NB4 (cell line): ENCODE measurements around the gene GPC5.
"Not testable (repeated sequence)": the region's sequence is repeated elsewhere in the genome, so short reads cannot be mapped to it uniquely, and the experiment has no call there.

Experiments used
- POLR2A ChIP-seq: IDR thresholded peaks from 2 replicates; pipeline ENCODE4 v1.6.1; 2011; ENCODE audit warnings: mild to moderate bottlenecking; ENCODE audit not compliant: insufficient read length; ENCODE audit errors: extremely low read depth
- TF ChIP-seq, protein P1 (sequence below): IDR thresholded peaks from 2 replicates; pipeline ENCODE4 v1.6.1; 2011; ENCODE audit warnings: low read depth, low read length
- TF ChIP-seq, protein P2 (sequence below): IDR thresholded peaks from one replicate; pipeline ENCODE4 v1.5.1; 2012; ENCODE audit warnings: low read depth, low read length

DNA sequence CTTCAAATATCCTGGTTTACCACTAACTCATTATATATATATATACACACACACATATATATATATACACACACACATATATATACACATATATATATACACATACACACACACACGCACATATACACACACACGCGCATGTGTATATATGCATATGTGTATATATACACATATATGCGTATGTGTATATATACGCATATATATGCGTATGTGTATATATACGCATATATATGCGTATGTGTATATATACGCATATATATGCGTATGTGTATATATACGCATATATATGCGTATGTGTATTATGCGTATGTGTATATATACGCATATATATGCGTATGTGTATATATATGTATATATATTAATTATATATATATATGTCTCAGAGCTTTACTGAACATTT is 275.9 kb downstream of the GPC5 start:
- TF ChIP-seq, protein P1, sequence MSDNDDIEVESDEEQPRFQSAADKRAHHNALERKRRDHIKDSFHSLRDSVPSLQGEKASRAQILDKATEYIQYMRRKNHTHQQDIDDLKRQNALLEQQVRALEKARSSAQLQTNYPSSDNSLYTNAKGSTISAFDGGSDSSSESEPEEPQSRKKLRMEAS = not testable (repeated sequence)
- TF ChIP-seq, protein P2, sequence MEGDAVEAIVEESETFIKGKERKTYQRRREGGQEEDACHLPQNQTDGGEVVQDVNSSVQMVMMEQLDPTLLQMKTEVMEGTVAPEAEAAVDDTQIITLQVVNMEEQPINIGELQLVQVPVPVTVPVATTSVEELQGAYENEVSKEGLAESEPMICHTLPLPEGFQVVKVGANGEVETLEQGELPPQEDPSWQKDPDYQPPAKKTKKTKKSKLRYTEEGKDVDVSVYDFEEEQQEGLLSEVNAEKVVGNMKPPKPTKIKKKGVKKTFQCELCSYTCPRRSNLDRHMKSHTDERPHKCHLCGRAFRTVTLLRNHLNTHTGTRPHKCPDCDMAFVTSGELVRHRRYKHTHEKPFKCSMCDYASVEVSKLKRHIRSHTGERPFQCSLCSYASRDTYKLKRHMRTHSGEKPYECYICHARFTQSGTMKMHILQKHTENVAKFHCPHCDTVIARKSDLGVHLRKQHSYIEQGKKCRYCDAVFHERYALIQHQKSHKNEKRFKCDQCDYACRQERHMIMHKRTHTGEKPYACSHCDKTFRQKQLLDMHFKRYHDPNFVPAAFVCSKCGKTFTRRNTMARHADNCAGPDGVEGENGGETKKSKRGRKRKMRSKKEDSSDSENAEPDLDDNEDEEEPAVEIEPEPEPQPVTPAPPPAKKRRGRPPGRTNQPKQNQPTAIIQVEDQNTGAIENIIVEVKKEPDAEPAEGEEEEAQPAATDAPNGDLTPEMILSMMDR = not testable (repeated sequence)
- TF ChIP-seq POLR2A = not testable (repeated sequence)
